H1 (cell line): ENCODE results near the gene CD53.

Experiments
- BRCA1 ChIP-seq: IDR thresholded peaks from 2 replicates; pipeline ENCODE4 v1.6.1; 2012; ENCODE audit warnings: low read depth, low read length, improper control_type of control experiment
- JUND ChIP-seq: IDR thresholded peaks from 2 replicates; pipeline ENCODE4 v1.6.1; 2011; ENCODE audit warnings: mild to moderate bottlenecking, improper control_type of control experiment, low read length
- POLR2A ChIP-seq, 2 experiments: IDR thresholded peaks; 1 replicate in 1 of 2; 2 replicates in 1 of 2; pipeline ENCODE4 v1.6.1; 2011; ENCODE audit warnings: low read depth in 2 of 2, low read length in 2 of 2, mild to moderate bottlenecking in 2 of 2; ENCODE audit errors: control extremely low read depth in 1 of 2
- POLR2AphosphoS5 ChIP-seq: IDR thresholded peaks from 2 replicates; pipeline ENCODE4 v1.6.1; 2011; ENCODE audit warnings: low read depth, low read length
- RFX5 ChIP-seq: IDR thresholded peaks from 2 replicates; pipeline ENCODE4 v1.6.1; 2011; ENCODE audit warnings: low read depth, low read length, improper control_type of control experiment, borderline replicate concordance
- YY1 ChIP-seq: IDR thresholded peaks from 2 replicates; pipeline ENCODE4 v1.6.1; 2011; ENCODE audit warnings: low read depth, mild to moderate bottlenecking, low read length

DNA sequence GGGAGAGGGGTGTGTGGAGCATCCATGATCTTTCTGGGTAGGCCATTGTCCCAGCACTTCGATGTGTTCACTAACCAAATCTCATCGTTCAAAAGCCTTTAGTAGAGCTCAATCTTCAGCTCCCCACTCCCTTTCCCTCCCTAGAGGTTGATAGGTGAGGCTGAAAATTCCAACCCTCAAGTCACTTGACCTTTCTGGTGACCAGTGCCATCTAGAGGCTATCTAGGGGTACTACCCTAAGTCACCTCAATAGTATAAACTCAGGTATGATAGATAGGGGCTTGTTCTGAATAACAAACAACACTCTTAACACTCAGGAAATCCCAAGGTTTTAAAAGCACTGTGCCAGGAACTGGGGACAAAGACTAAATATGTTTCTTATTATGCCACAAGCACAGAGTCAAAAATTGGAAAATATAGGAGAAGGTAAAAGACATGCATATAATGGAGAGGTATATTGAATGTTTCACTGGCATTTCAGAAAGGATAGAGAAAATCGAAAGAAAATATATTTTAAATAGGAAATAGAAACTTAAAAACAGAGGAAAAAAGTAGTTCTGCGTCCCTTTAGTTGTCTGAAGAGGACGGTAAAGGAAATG, 42.9 kb upstream of the CD53 start:
- TF ChIP-seq BRCA1 (no peak), JUND (no peak), POLR2AphosphoS5 (no peak), POLR2A (IDR thresholded peaks at IDR 0.05; ENCODE audit: control extremely low read depth in 1 of 2, low read depth in 2 of 2, low read length in 2 of 2) (no peak), RFX5 (no peak), YY1 (no peak)
